ENCODE measurements around the gene TMEM255B.

- TF ChIP-seq, protein P1, sequence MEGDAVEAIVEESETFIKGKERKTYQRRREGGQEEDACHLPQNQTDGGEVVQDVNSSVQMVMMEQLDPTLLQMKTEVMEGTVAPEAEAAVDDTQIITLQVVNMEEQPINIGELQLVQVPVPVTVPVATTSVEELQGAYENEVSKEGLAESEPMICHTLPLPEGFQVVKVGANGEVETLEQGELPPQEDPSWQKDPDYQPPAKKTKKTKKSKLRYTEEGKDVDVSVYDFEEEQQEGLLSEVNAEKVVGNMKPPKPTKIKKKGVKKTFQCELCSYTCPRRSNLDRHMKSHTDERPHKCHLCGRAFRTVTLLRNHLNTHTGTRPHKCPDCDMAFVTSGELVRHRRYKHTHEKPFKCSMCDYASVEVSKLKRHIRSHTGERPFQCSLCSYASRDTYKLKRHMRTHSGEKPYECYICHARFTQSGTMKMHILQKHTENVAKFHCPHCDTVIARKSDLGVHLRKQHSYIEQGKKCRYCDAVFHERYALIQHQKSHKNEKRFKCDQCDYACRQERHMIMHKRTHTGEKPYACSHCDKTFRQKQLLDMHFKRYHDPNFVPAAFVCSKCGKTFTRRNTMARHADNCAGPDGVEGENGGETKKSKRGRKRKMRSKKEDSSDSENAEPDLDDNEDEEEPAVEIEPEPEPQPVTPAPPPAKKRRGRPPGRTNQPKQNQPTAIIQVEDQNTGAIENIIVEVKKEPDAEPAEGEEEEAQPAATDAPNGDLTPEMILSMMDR (IDR thresholded peaks at IDR 0.05; ENCODE audit: low read depth, low read length): no peak
- TF ChIP-seq POLR2A (IDR thresholded peaks at IDR 0.05; ENCODE audit: extremely low read depth, insufficient read length) (no peak), MAX (IDR thresholded peaks at IDR 0.05; ENCODE audit: low read depth, low read length) (no peak), MYC (IDR thresholded peaks at IDR 0.05; ENCODE audit: low read depth, low read length) (no peak)
Measured at GRCh38 chr13:113783966-113784644, 25.1 kb downstream of the TMEM255B start.

Measured in NB4 (cell line).